B cell (primary cell): ENCODE data around the gene IMPA2. TPM values are rescaled to one million over a fixed set of nuclear protein-coding genes. Genes with fewer than 3 reads are reported as not detected.

Source experiments
- ATAC-seq: fragments of 200-7000 bp; cut with Tn5 transposase; one replicate; pipeline ENCODE4 v1.10.0; 2021; ENCODE audit warnings: low read depth, mild to moderate bottlenecking, moderate number of reproducible peaks, moderate library complexity
- CTCF ChIA-PET: fragments of 350-600 bp; sonication (Branson Sonifier 250); formaldehyde crosslinking; loops from one replicate; lab custom pipeline; 2021; ENCODE audit warnings: antibody characterized with exemption, inconsistent platforms; lab: Charles Lee
- POLR2A ChIA-PET: fragments of 350-600 bp; sonication (Branson Sonifier 250); formaldehyde crosslinking; loops from one replicate; lab custom pipeline; 2021; ENCODE audit warnings: antibody characterized with exemption; lab: Charles Lee
- DNase-seq: peaks from one replicate; pipeline ENCODE4 v3.0.0; 2013
- H2AFZ ChIP-seq: 2 replicates; pipeline ENCODE4 v1.6.1; 2012; ENCODE audit warnings: mild to moderate bottlenecking, low read depth, low read length; ENCODE audit not compliant: insufficient read depth, poor library complexity, severe bottlenecking
- H3K27ac ChIP-seq, 2 donors: 1 replicate in 1 of 2; 2 replicates in 1 of 2; pipeline ENCODE4 v1.5.1; 2012 to 2013; ENCODE audit warnings: low read length in 2 of 2, mild to moderate bottlenecking in 2 of 2, moderate library complexity in 1 of 2
- H3K27me3 ChIP-seq, 4 experiments: fragments of 200-600 bp in 1 of 4; sonication (generic) in 1 of 4; replicated peaks in 1 of 4; 1 replicate in 2 of 4; 2 replicates in 2 of 4; pipeline versions ENCODE4 v1.6.1 to v1.7.0; 2013 to 2016; ENCODE audit warnings: low read length in 3 of 4, mild to moderate bottlenecking in 2 of 4, mixed read lengths in 1 of 4, moderate library complexity in 1 of 4; ENCODE audit not compliant: insufficient read depth in 4 of 4, control insufficient read depth in 3 of 4; ENCODE audit errors: control extremely low read depth in 1 of 4
- H3K36me3 ChIP-seq, 2 experiments: replicated peaks in 1 of 2; 1 replicate in 1 of 2; 2 replicates in 1 of 2; pipeline versions ENCODE4 v1.6.1 to v1.7.1; 2013; ENCODE audit warnings: low read length in 1 of 2; ENCODE audit not compliant: insufficient read depth in 2 of 2, control insufficient read depth in 1 of 2; ENCODE audit errors: control extremely low read depth in 1 of 2, extremely low read depth in 1 of 2
- H3K4me1 ChIP-seq, 2 donors: fragments of 200-600 bp in 1 of 2; sonication (generic) in 1 of 2; 1 replicate in 1 of 2; 2 replicates in 1 of 2; pipeline versions ENCODE4 v1.5.1 to v1.6.1; 2013 to 2017; ENCODE audit warnings: low read length in 2 of 2; ENCODE audit not compliant: control insufficient read depth in 2 of 2, insufficient read depth in 2 of 2
- H3K4me2 ChIP-seq: replicated peaks from 2 replicates; pipeline ENCODE3; 2012; ENCODE audit warnings: mild to moderate bottlenecking, low read depth, low read length; ENCODE audit not compliant: poor library complexity, severe bottlenecking
- H3K4me3 ChIP-seq, 5 experiments: fragments of 200-600 bp in 1 of 5; sonication (generic) in 1 of 5; 1 replicate in 3 of 5; 2 replicates in 2 of 5; pipeline versions ENCODE4 v1.5.1 to v1.7.0; 2011 to 2016; ENCODE audit warnings: low read length in 4 of 5, mild to moderate bottlenecking in 4 of 5, low read depth in 2 of 5, control low read depth in 1 of 5, moderate library complexity in 1 of 5; ENCODE audit not compliant: insufficient read depth in 1 of 5; ENCODE audit errors: control extremely low read depth in 1 of 5, extremely low read depth in 1 of 5
- H3K79me2 ChIP-seq: fragments of 200-600 bp; sonication (generic); one replicate; pipeline ENCODE4 v1.6.0; 2016; ENCODE audit warnings: low read length; ENCODE audit not compliant: control insufficient read depth, insufficient read depth
- H3K9ac ChIP-seq: fragments of 200-600 bp; sonication (generic); 2 replicates; pipeline ENCODE4 v1.6.1; 2017; ENCODE audit warnings: mild to moderate bottlenecking, low read length, moderate library complexity
- H3K9me3 ChIP-seq, 3 donors: one replicate each; pipeline versions ENCODE4 v1.6.1 to v1.7.1; 2013; ENCODE audit warnings: low read length in 2 of 3; ENCODE audit not compliant: control insufficient read depth in 2 of 3, insufficient read depth in 1 of 3; ENCODE audit errors: control extremely low read depth in 1 of 3
- H4K20me1 ChIP-seq: 2 replicates; pipeline ENCODE4 v1.6.0; 2012; ENCODE audit warnings: mild to moderate bottlenecking, low read length; ENCODE audit not compliant: insufficient read depth, control insufficient read depth, poor library complexity, severe bottlenecking
- H3K27ac Mint-ChIP-seq: one replicate; pipeline ENCODE4 v1.8.0; 2021; ENCODE audit warnings: mixed read lengths
- H3K27me3 Mint-ChIP-seq: one replicate; pipeline ENCODE4 v1.8.0; 2021; ENCODE audit warnings: mixed read lengths
- H3K4me1 Mint-ChIP-seq: one replicate; pipeline ENCODE4 v1.8.0; 2021; ENCODE audit warnings: mixed read lengths
- H3K4me3 Mint-ChIP-seq: one replicate; pipeline ENCODE4 v1.8.0; 2021; ENCODE audit warnings: mixed read lengths
- H3K9me3 Mint-ChIP-seq: one replicate; pipeline ENCODE4 v1.8.0; 2022; ENCODE audit warnings: mixed read lengths; ENCODE audit not compliant: insufficient read depth
- CTCF ChIP-seq: fragments of 200-600 bp; IDR thresholded peaks from one replicate; pipeline ENCODE4 v1.8.0; 2022; ENCODE audit warnings: antibody characterized with exemption, mild to moderate bottlenecking
- EZH2 ChIP-seq: IDR thresholded peaks from 2 replicates; pipeline ENCODE4 v1.6.1; 2012; ENCODE audit warnings: borderline replicate concordance, low read depth, mild to moderate bottlenecking, moderate library complexity, low read length; ENCODE audit not compliant: insufficient read depth, poor library complexity, severe bottlenecking
- WGBS: methylation state at CpG from one replicate; pipeline ENCODE4 v1.1.5; 2013; ENCODE audit warnings: missing lambda C conversion rate; ENCODE audit not compliant: insufficient coverage; 5-methylcytosine and 5-hydroxymethylcytosine counted together
- intact Hi-C: fragments of 100-400 bp; cut with micrococcal nuclease; formaldehyde crosslinking; loops from one replicate; pipeline ENCODE4 v1.10.0; 2022
- polyA plus RNA-seq: library from polyadenylated mRNA; depleted of rRNA; stranded (reverse); fragments of >200 nt; gene quantifications from 2 replicates; pipeline ENCODE4 v1.2.3, GENCODE V29; 2012
- total RNA-seq, 2 donors: library from RNA; stranded (reverse); fragments of 120-200 nt in 1 of 2; gene quantifications; 1 replicate in 1 of 2; 2 replicates in 1 of 2; pipeline versions ENCODE4 v1.2.3 to v1.2.4, GENCODE V29; 2013 to 2022

IMPA2 gene
- total and polyA plus RNA-seq, 2 donors (not counting 1 experiment from before 2014, with no cell fraction given) = 8.0 to 11.7 TPM

- no peaks in the 10 kb centered on the region for H3K9me3 Mint-ChIP-seq
- no peak overlapping the region for H3K27ac Mint-ChIP-seq
- Histone ChIP-seq H3K9me3 (no peaks in the 10 kb centered on the region), H3K9ac (no peak overlapping the region), H3K4me2 (no peak overlapping the region), H3K4me3 (no peak overlapping the region), H3K27ac (no peak overlapping the region), H3K79me2 (no peaks in the 10 kb centered on the region), H3K36me3 (no peaks in the 10 kb centered on the region), H3K4me1 (no peaks in the 10 kb centered on the region), H4K20me1 (no peaks in the 10 kb centered on the region), H2AFZ (no peak overlapping the region), H3K27me3 (no peaks in the 10 kb centered on the region)
- H3K27me3 Mint-ChIP-seq = no peaks in the 10 kb centered on the region
- TF ChIP-seq CTCF (no peak), EZH2 (no peak)
- ChIA-PET POLR2A (no interaction called here), CTCF (interaction anchor here (1.2 kb wide), 1 partner anchor 10 kb away, joined by 3 read pairs; no protein-coding TSS in a partner anchor)
- intact Hi-C loops = no loop called here
- H3K4me1 Mint-ChIP-seq = no peaks in the 10 kb centered on the region
- 83% methylated on average over 16 of the region's 20 CpGs for WGBS
- H3K4me3 Mint-ChIP-seq = peak overlapping the region; percentile 13
- peak; percentile 1 for DNase-seq
- ATAC-seq = no peak
These were observed 79.0 kb downstream of the IMPA2 start for GRCh38 chr18:12060182-12060870.

DNA sequence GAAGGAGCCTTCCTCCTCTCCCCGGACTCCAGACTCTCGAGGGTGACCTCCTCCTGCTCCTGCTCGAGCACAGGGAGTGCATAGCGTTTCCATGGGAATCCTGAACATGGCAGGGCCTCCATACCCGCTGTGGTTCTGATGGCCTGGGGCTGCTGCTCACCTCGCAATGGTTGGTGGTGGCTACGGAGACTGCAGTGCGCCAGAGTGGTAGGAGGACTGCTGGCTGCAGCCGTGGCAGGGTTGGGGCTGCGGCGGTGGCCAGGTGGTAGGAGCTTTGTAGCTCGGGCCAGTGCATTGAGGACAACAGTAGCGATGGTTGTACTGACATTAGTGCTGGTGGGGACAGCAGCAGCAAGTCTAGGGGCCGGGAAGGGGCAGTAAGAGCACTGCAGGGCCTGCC is 80.4 kb downstream of the IMPA2 start:
- Mint-ChIP-seq H3K9me3 (no peaks in the 10 kb centered on the region), H3K4me3 (no peak overlapping the region), H3K4me1 (no peaks in the 10 kb centered on the region), H3K27me3 (no peaks in the 10 kb centered on the region), H3K27ac (no peak overlapping the region)
- H3K9ac ChIP-seq = no peak overlapping the region
- no peak overlapping the region for H3K27ac ChIP-seq
- intact Hi-C loops = no loop called here
- H2AFZ ChIP-seq = no peak overlapping the region
- TF ChIP-seq CTCF (no peak), EZH2 (no peak)
- ChIA-PET CTCF (interaction anchor here (0.5 kb wide), 1 partner anchor 124 kb away, joined by 3 read pairs; no protein-coding TSS in a partner anchor), POLR2A (no interaction called here)
- H3K4me1 ChIP-seq = no peaks in the 10 kb centered on the region
- no peaks in the 10 kb centered on the region for H3K9me3 ChIP-seq
- no peaks in the 10 kb centered on the region for H3K36me3 ChIP-seq
- ATAC-seq (no peak), DNase-seq (no peak)
- 92% methylated on average over 14 of the region's 14 CpGs for WGBS
- no peaks in the 10 kb centered on the region for H4K20me1 ChIP-seq
- H3K4me3 ChIP-seq = no peak overlapping the region
- no peaks in the 10 kb centered on the region for H3K79me2 ChIP-seq
- H3K4me2 ChIP-seq = no peak overlapping the region
- no peaks in the 10 kb centered on the region for H3K27me3 ChIP-seq
